Muscle of leg (tissue), 11 donors: ENCODE data around the gene GPR150. TPM values are rescaled to one million over a fixed set of nuclear protein-coding genes. Genes with fewer than 3 reads are reported as not detected.

Experiments
- DNase-seq: peaks from one replicate; pipeline ENCODE4 v3.0.0; 2013
- H3K27ac ChIP-seq: one replicate; pipeline ENCODE4 v1.5.1; 2013; ENCODE audit warnings: mild to moderate bottlenecking, low read length, control low read depth
- H3K27me3 ChIP-seq: one replicate; pipeline ENCODE4 v1.6.1; 2013; ENCODE audit warnings: low read length; ENCODE audit not compliant: control insufficient read depth, insufficient read depth
- H3K36me3 ChIP-seq: one replicate; pipeline ENCODE4 v1.6.1; 2013; ENCODE audit warnings: low read length; ENCODE audit not compliant: control insufficient read depth, insufficient read depth
- H3K4me1 ChIP-seq: one replicate; pipeline ENCODE4 v1.6.1; 2013; ENCODE audit warnings: low read length; ENCODE audit not compliant: control insufficient read depth, insufficient read depth
- H3K4me3 ChIP-seq: one replicate; pipeline ENCODE4 v1.5.1; 2013; ENCODE audit warnings: low read length, control low read depth
- H3K9me3 ChIP-seq: replicated peaks from 2 replicates; pipeline ENCODE4 v1.6.1; 2013; ENCODE audit warnings: low read depth, low read length; ENCODE audit not compliant: control insufficient read depth
- WGBS: methylation state at CpG from one replicate; pipeline ENCODE4 v1.1.5; 2013; ENCODE audit warnings: missing lambda C conversion rate; ENCODE audit not compliant: insufficient coverage; 5-methylcytosine and 5-hydroxymethylcytosine counted together
- polyA plus RNA-seq, 8 donors: library from polyadenylated mRNA; unstranded; fragments of 120-200 nt; gene quantifications; one replicate each; pipeline versions ENCODE4 v1.2.1 to v1.2.3, GENCODE V29; 2013; ENCODE audit warnings: inconsistent platforms in 1 of 8, low replicate concordance in 1 of 8; ENCODE audit not compliant: insufficient read length in 8 of 8, insufficient read depth in 1 of 8
- total RNA-seq: library from RNA; stranded (reverse); fragments of 120-200 nt; gene quantifications from one replicate; pipeline ENCODE4 v1.2.4, GENCODE V29; 2013

The GPR150 gene
- total and polyA plus RNA-seq, 9 donors: 0.06 to 0.33 (median 0.14) TPM

- Histone ChIP-seq H3K36me3 (no peaks in the 10 kb centered on the region), H3K4me3 (no peak overlapping the region), H3K27ac (no peak overlapping the region), H3K4me1 (peaks cover 13% of the 10 kb centered on the region), H3K9me3 (no peaks in the 10 kb centered on the region), H3K27me3 (no peaks in the 10 kb centered on the region)
- no peak for DNase-seq
These were observed 47.8 kb downstream of the GPR150 start for GRCh38 chr5:95667678-95668077.

GRCh38 chr5:95668216-95668615 lies 48.3 kb downstream of the GPR150 start:
- H3K27ac ChIP-seq: no peak overlapping the region

GRCh38 chr5:95668728-95669127 lies 48.8 kb downstream of the GPR150 start:
- no CpG with 5 or more reads among the region's 1 CpG for WGBS
- Histone ChIP-seq H3K4me1 (peaks cover 16% of the 10 kb centered on the region), H3K36me3 (no peaks in the 10 kb centered on the region), H3K4me3 (no peak overlapping the region), H3K27ac (peak overlapping the region; percentile 45), H3K27me3 (no peaks in the 10 kb centered on the region), H3K9me3 (no peaks in the 10 kb centered on the region)
- peak; percentile 51 for DNase-seq

More at GRCh38 chr5:95668216-95668615, 48.3 kb downstream of the GPR150 start:
- Histone ChIP-seq H3K4me3 (no peak overlapping the region), H3K9me3 (no peaks in the 10 kb centered on the region), H3K27me3 (no peaks in the 10 kb centered on the region), H3K36me3 (no peaks in the 10 kb centered on the region), H3K4me1 (peaks cover 15% of the 10 kb centered on the region)
- DNase-seq: peak; percentile 51

- no peaks in the 10 kb centered on the region for H3K36me3 ChIP-seq
- peak overlapping the region; percentile 45 for H3K27ac ChIP-seq
- H3K4me3 ChIP-seq: no peak overlapping the region
- peak; percentile 95 for DNase-seq
- no peaks in the 10 kb centered on the region for H3K27me3 ChIP-seq
- WGBS: 20% methylated on average over 1 of the region's 4 CpGs
- no peaks in the 10 kb centered on the region for H3K9me3 ChIP-seq
- peaks cover 16% of the 10 kb centered on the region for H3K4me1 ChIP-seq
These were observed 49.7 kb downstream of the GPR150 start for GRCh38 chr5:95669540-95669939.

DNA sequence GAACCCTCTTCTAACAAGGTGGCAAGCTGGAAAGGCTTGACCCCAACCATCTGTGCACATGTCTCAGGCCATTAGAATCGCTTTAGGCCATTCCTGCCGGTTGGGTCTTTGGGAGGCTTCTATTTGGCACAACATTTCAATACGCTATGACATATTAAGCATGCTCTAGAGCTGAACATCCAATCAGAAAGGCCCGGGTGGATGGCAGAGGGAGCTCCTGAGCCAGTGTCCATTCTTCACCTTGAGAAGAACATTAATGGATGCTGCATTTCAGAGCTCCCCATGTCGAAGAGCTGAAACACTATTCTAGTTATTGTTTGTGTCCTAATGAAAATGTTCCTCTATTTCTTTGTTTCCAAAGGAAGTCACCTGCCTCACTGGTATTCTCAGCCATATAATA lies 50.1 kb downstream of the GPR150 start:
- Histone ChIP-seq H3K9me3 (no peaks in the 10 kb centered on the region), H3K4me3 (no peak overlapping the region), H3K36me3 (no peaks in the 10 kb centered on the region), H3K27ac (peak overlapping the region; percentile 45), H3K27me3 (no peaks in the 10 kb centered on the region), H3K4me1 (peaks cover 16% of the 10 kb centered on the region)
- no peak for DNase-seq
- WGBS: 100% methylated on average over 1 of the region's 5 CpGs

- Histone ChIP-seq H3K27ac (peak overlapping the region; percentile 45), H3K36me3 (no peaks in the 10 kb centered on the region), H3K4me3 (no peak overlapping the region), H3K4me1 (peaks cover 16% of the 10 kb centered on the region), H3K27me3 (no peaks in the 10 kb centered on the region), H3K9me3 (no peaks in the 10 kb centered on the region)
- 91% methylated on average over 3 of the region's 3 CpGs for WGBS
- DNase-seq: no peak
These were observed 50.7 kb downstream of the GPR150 start for GRCh38 chr5:95670568-95670967.

Other genes with a start within 250 kb of the GPR150 start
- 12.6 TPM for gene FAM81B, start 228.7 kb upstream of the GPR150 start, total RNA-seq
- 10 to 100 TPM in 3 of 8 donors, 1 to 10 TPM in 5; 2.2 to 14.5 (median 5.2) TPM for gene FAM81B, start 228.7 kb upstream of the GPR150 start, polyA plus RNA-seq
- gene SKIC3, start 65.1 kb upstream of the GPR150 start, total RNA-seq: 75.0 TPM
- 10 to 100 TPM; 43.6 to 65.1 (median 51.2) TPM for gene SKIC3, start 65.1 kb upstream of the GPR150 start, polyA plus RNA-seq
- gene ARSK, start 65.0 kb upstream of the GPR150 start, total RNA-seq: 7.9 TPM
- 10 to 100 TPM in 4 of 8 donors, 1 to 10 TPM in 4; 7.8 to 11.7 (median 9.6) TPM for gene ARSK, start 65.0 kb upstream of the GPR150 start, polyA plus RNA-seq
- gene RFESD, start 26.7 kb downstream of the GPR150 start, total RNA-seq: 3.9 TPM
- gene RFESD, start 26.7 kb downstream of the GPR150 start, polyA plus RNA-seq: 1 to 10 TPM; 2.7 to 3.8 (median 3.0) TPM
- 0.71 TPM for gene SPATA9, start 62.9 kb downstream of the GPR150 start, total RNA-seq
- gene SPATA9, start 62.9 kb downstream of the GPR150 start, polyA plus RNA-seq: 1 to 10 TPM in 7 of 8 donors, under 1 TPM in 1; 0.99 to 2.6 (median 1.8) TPM
- gene RHOBTB3, start 111.2 kb downstream of the GPR150 start, total RNA-seq: 153 TPM
- gene RHOBTB3, start 111.2 kb downstream of the GPR150 start, polyA plus RNA-seq: 100 to 1,000 TPM in 3 of 8 donors, 10 to 100 TPM in 5; 63.6 to 110 (median 90.8) TPM
- gene GLRX, start 202.6 kb downstream of the GPR150 start, total RNA-seq: 5.9 TPM
- 10 to 100 TPM; 13.8 to 21.1 (median 15.6) TPM for gene GLRX, start 202.6 kb downstream of the GPR150 start, polyA plus RNA-seq